ENCODE measurements around the gene GIT2. TPM values are rescaled to one million over a fixed set of nuclear protein-coding genes. Genes with fewer than 3 reads are reported as not detected.

The GIT2 gene
- total and polyA plus RNA-seq, 10 of the 15 experiments (the other 5 are each of a cell fraction or from before 2014, with no cell fraction given) = 9.1 to 49.9 (median 43.9) TPM

- SMC1A ChIA-PET (ENCODE audit: uncharacterized antibody, unreplicated experiment) = interaction anchor here (1.0 kb wide), 1 partner anchor 59 kb away, joined by 4 read pairs; no protein-coding TSS in a partner anchor
- WGBS (ENCODE audit: insufficient coverage, insufficient replicate concordance, low lambda C conversion rate, missing lambda C conversion rate) = 98% methylated on average over 3 of the region's 3 CpGs
- no peak for DNase-seq (ENCODE audit: low read depth, low spot score)
- in situ Hi-C loops (cut with MboI) (no loop called here), intact Hi-C loops (cut with micrococcal nuclease; ENCODE audit: unreplicated experiment) (no loop called here)
- H3K4me3 ChIP-seq = no peak overlapping the region
- H3K27ac ChIP-seq (ENCODE audit: control insufficient read depth, insufficient read depth) = no peak overlapping the region
- peaks cover 11% of the 10 kb centered on the region for H3K4me1 ChIP-seq (ENCODE audit: control insufficient read depth, insufficient read depth, low read length)
- no peak overlapping the region for H2AFZ ChIP-seq (ENCODE audit: control insufficient read depth, low read depth, low read length)
- H3K9ac ChIP-seq (ENCODE audit: control insufficient read depth, insufficient read depth, low read length) = no peak overlapping the region
- no peak for FAIRE-seq
- H4K20me1 ChIP-seq (ENCODE audit: control insufficient read depth, insufficient read depth) = no peaks in the 10 kb centered on the region
- POLR2A ChIA-PET = interaction anchor here (1.1 kb wide), 1 partner anchor 40 kb away, joined by 3 read pairs; no protein-coding TSS in a partner anchor
- BruUV-seq (replicated peaks) = no TSS peak
- CTCF ChIA-PET = interaction anchor here (0.7 kb wide), 1 partner anchor 46 kb away, joined by 3 read pairs; no protein-coding TSS in a partner anchor
- TF ChIP-seq MLLT1 (IDR thresholded peaks at IDR 0.05) (no peak), NFIC (IDR thresholded peaks at IDR 0.05; ENCODE audit: low read depth, low read length) (no peak), ZNF217 (IDR thresholded peaks at IDR 0.05) (no peak), SUZ12 (IDR thresholded peaks at IDR 0.05; ENCODE audit: unreplicated experiment) (no peak), ZZZ3 (IDR thresholded peaks at IDR 0.05; ENCODE audit: control insufficient read depth, insufficient read length, low read depth) (no peak), E2F8 (IDR thresholded peaks at IDR 0.05; ENCODE audit: low read depth, partially characterized antibody) (no peak), SP1 (IDR thresholded peaks at IDR 0.05; ENCODE audit: low read depth, low read length) (no peak), MTA2 (IDR thresholded peaks at IDR 0.05; ENCODE audit: low read depth) (no peak), STAT3 (IDR thresholded peaks at IDR 0.05; ENCODE audit: low read depth, low read length) (no peak), CHD4 (IDR thresholded peaks at IDR 0.05) (no peak), BHLHE40 (IDR thresholded peaks at IDR 0.05; ENCODE audit: borderline replicate concordance in 1 of 2, low read depth in 2 of 2, low read length in 1 of 2) (no peak), POLR2AphosphoS5 (IDR thresholded peaks at IDR 0.05; ENCODE audit: low read length) (no peak)
- H3K79me2 ChIP-seq (ENCODE audit: control insufficient read depth, insufficient read depth, low read length) = peaks cover 15% of the 10 kb centered on the region
- RAD21 ChIA-PET (ENCODE audit: unreplicated experiment) = interaction anchor here (0.7 kb wide), 1 partner anchor 56 kb away, joined by 3 read pairs; no protein-coding TSS in a partner anchor
- no peaks in the 10 kb centered on the region for H3K9me3 ChIP-seq (replicated peaks; ENCODE audit: control insufficient read depth, insufficient read depth, low read length)
- H3K4me2 ChIP-seq (ENCODE audit: control insufficient read depth, insufficient read depth) = no peak overlapping the region
- H3K36me3 ChIP-seq (ENCODE audit: control insufficient read depth in 2 of 2, insufficient read depth in 2 of 2, low read length in 1 of 2) = peaks cover 3 to 17% of the 10 kb centered on the region in 2 experiments
- ATAC-seq = no peak
- no peaks in the 10 kb centered on the region for H3K27me3 ChIP-seq (replicated peaks in 1 of 2; ENCODE audit: control insufficient read depth in 2 of 2, insufficient read depth in 2 of 2, low read length in 1 of 2)
Measured at GRCh38 chr12:110042264-110042663, 46.1 kb upstream of the GIT2 start.
